Adrenal gland (tissue), 12 donors: ENCODE measurements around the gene DDC. TPM values are rescaled to one million over a fixed set of nuclear protein-coding genes. Genes with fewer than 3 reads are reported as not detected.

Experiments
- DNase-seq, 7 donors: peaks; one replicate each; pipeline ENCODE4 v3.0.0-alpha.2; 2019 to 2020
- H3K27ac ChIP-seq, 5 donors: fragments of 200-600 bp; sonication (generic) in 4 of 5; 1 replicate in 3 of 5; 2 replicates in 2 of 5; pipeline versions ENCODE4 v1.5.1 to v1.8.0; 2016 to 2020; ENCODE audit warnings: mild to moderate bottlenecking in 1 of 5
- H3K27me3 ChIP-seq: fragments of 200-600 bp; 2 replicates; pipeline ENCODE4 v1.8.0; 2021
- H3K36me3 ChIP-seq, 2 donors: fragments of 200-600 bp; replicated peaks in 1 of 2; 1 replicate in 1 of 2; 2 replicates in 1 of 2; pipeline versions ENCODE4 v1.5.1 to v1.8.0; 2018 to 2022
- H3K4me1 ChIP-seq, 2 donors: fragments of 200-600 bp; replicated peaks in 1 of 2; 1 replicate in 1 of 2; 2 replicates in 1 of 2; pipeline versions ENCODE4 v1.5.1 to v1.8.0; 2018 to 2021
- H3K4me3 ChIP-seq, 4 donors: fragments of 200-600 bp; sonication (generic) in 3 of 4; one replicate each; pipeline ENCODE4 v1.5.1; 2016 to 2018
- H3K9me3 ChIP-seq, 3 donors: fragments of 200-600 bp; sonication (generic) in 1 of 3; replicated peaks in 1 of 3; 1 replicate in 2 of 3; 2 replicates in 1 of 3; pipeline versions ENCODE4 v1.5.1 to v1.8.0; 2016 to 2021
- POLR2A ChIP-seq, 2 donors: fragments of 450-650 bp; IDR thresholded peaks; one replicate each; pipeline ENCODE4 v1.6.1; 2017; ENCODE audit warnings: antibody characterized with exemption in 2 of 2, mild to moderate bottlenecking in 2 of 2, moderate library complexity in 1 of 2
- WGBS, 4 donors: extraction: QIAGEN DNeasy Blood & Tissue Kit in 2 of 4; methylation state at CpG; one replicate each; pipeline versions ENCODE4 v1.1.5 to v1.1.7; 2013 to 2017; 5-methylcytosine and 5-hydroxymethylcytosine counted together
- intact Hi-C, 2 donors: fragments of 100-400 bp; cut with DNase I; formaldehyde crosslinking; loops; one replicate each; pipeline versions ENCODE4 v1.14.1 to v1.15.0; 2022 to 2023
- polyA plus RNA-seq, 3 donors: library from polyadenylated mRNA; stranded (reverse); fragments of 200-250 nt in 2 of 3; fragments of 350-450 nt in 1 of 3; fragmentation: Illumina TruSeq in 1 of 3; extraction: RNeasy Lipid Tissue Mini Kit (QIAGEN cat#74804) in 1 of 3; gene quantifications; one replicate each; pipeline ENCODE4 v1.2.3, GENCODE V29; 2013 to 2014
- total RNA-seq, 9 donors: library from RNA; depleted of rRNA in 4 of 9; stranded (reverse); fragments of >200 nt in 4 of 9; fragments of 120-200 nt in 1 of 9; fragmentation: NEBNext Ultra II Directional in 1 of 9; extraction: Animal tissue kit (Norgen Biotek cat#: 25700) in 1 of 9; gene quantifications; one replicate each; pipeline versions ENCODE4 v1.1.0 to v1.2.4, GENCODE V29; 2013 to 2023
- TF ChIP-seq, protein P1 (sequence below), 6 experiments: fragments of 450-650 bp in 4 of 6; fragments of 200-600 bp in 2 of 6; sonication (generic) in 1 of 6; IDR thresholded peaks; 1 replicate in 5 of 6; 2 replicates in 1 of 6; pipeline versions ENCODE4 v1.5.1 to v1.8.0; 2016 to 2021; ENCODE audit warnings: antibody characterized with exemption in 6 of 6, mild to moderate bottlenecking in 2 of 6, moderate library complexity in 1 of 6
- donor health status: healthy with polysubstance abuse.
- donor health status: Bipolar disorder and iron deficiency.
- donor health status: DM: yes; HTN: yes; CAD: no.
- donor health status: DM: no; HTN: no; CAD: no.
- donor health status: DM: no; HTN: no; CAD: no.
- donor health status: DM: yes; HTN: yes; CAD: no.

DDC gene
- total and polyA plus RNA-seq, 12 donors, result 0.58 to 52.7 (median 15.4) TPM

DNA sequence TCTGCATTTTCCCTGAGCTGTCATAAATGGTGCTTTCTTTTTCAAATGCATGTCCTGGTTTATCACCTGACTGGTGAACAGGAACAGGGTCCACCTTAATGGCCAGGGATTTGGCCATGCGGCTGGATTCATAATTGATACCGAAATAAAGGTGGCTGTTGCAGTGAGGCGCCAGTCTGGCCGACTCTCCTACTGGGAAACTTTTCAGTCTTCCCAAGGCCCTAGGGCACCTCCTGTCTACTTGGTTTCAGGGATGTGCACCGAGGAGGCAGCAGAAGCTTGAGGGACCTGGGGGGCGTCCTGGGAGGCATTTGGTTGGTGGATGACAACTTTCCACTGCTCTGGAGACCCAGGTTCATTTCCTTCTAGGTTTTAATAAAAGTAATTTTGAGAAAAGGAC is 68.6 kb downstream of the DDC start:
- 41 to 60% (median 50%) methylated on average over 2 to 6 of the region's 6 CpGs for WGBS, 4 donors
- peak overlapping the region in 4 of 5 donors; percentile 38 to 89 (median 72) for H3K27ac ChIP-seq
- peaks cover 23 to 54% of the 10 kb centered on the region in 2 donors for H3K4me1 ChIP-seq
- H3K9me3 ChIP-seq, result no peaks in the 10 kb centered on the region
- DNase-seq, result peak in 1 of 7 donors; percentile 28
- H3K27me3 ChIP-seq, result no peaks in the 10 kb centered on the region
- no peak overlapping the region for H3K4me3 ChIP-seq
- TF ChIP-seq POLR2A (IDR thresholded peaks at IDR 0.05), result no peak
- TF ChIP-seq, protein P1, sequence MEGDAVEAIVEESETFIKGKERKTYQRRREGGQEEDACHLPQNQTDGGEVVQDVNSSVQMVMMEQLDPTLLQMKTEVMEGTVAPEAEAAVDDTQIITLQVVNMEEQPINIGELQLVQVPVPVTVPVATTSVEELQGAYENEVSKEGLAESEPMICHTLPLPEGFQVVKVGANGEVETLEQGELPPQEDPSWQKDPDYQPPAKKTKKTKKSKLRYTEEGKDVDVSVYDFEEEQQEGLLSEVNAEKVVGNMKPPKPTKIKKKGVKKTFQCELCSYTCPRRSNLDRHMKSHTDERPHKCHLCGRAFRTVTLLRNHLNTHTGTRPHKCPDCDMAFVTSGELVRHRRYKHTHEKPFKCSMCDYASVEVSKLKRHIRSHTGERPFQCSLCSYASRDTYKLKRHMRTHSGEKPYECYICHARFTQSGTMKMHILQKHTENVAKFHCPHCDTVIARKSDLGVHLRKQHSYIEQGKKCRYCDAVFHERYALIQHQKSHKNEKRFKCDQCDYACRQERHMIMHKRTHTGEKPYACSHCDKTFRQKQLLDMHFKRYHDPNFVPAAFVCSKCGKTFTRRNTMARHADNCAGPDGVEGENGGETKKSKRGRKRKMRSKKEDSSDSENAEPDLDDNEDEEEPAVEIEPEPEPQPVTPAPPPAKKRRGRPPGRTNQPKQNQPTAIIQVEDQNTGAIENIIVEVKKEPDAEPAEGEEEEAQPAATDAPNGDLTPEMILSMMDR (IDR thresholded peaks at IDR 0.05), result no peak
- intact Hi-C loops, result no loop called here
- no peaks in the 10 kb centered on the region for H3K36me3 ChIP-seq

- TF ChIP-seq, protein P1 (IDR thresholded peaks at IDR 0.05), result no peak
- TF ChIP-seq POLR2A (IDR thresholded peaks at IDR 0.05), result no peak
- peak overlapping the region in 3 of 5 donors; percentile 59 to 89 (median 85) for H3K27ac ChIP-seq
- no peak overlapping the region for H3K4me3 ChIP-seq
- WGBS, 4 donors, result 62 to 67% (median 65%) methylated on average over 3 of the region's 3 CpGs
- no peak for DNase-seq
- H3K4me1 ChIP-seq, result peaks cover 23 to 52% of the 10 kb centered on the region in 2 donors
- no peaks in the 10 kb centered on the region for H3K36me3 ChIP-seq
- no peaks in the 10 kb centered on the region for H3K27me3 ChIP-seq
- intact Hi-C loops, result no loop called here
- no peaks in the 10 kb centered on the region for H3K9me3 ChIP-seq
These were observed 69.5 kb downstream of the DDC start for GRCh38 chr7:50495746-50496145.

- WGBS, 4 donors, result 96 to 98% (median 97%) methylated on average over 27 to 30 of the region's 30 CpGs
- no peak overlapping the region for H3K4me3 ChIP-seq
- H3K9me3 ChIP-seq, result no peaks in the 10 kb centered on the region
- intact Hi-C loops, result no loop called here
- no peaks in the 10 kb centered on the region for H3K36me3 ChIP-seq
- DNase-seq, result no peak
- H3K4me1 ChIP-seq, result peaks cover 23 to 49% of the 10 kb centered on the region in 2 donors
- TF ChIP-seq POLR2A (IDR thresholded peaks at IDR 0.05), result no peak
- TF ChIP-seq, protein P1 (IDR thresholded peaks at IDR 0.05), result no peak
- no peaks in the 10 kb centered on the region for H3K27me3 ChIP-seq
- H3K27ac ChIP-seq, result no peak overlapping the region
These were observed 72.3 kb downstream of the DDC start for GRCh38 chr7:50492770-50493519.

GRCh38 chr7:50491943-50492342 is 73.3 kb downstream of the DDC start:
- intact Hi-C loops, result no loop called here
- Histone ChIP-seq H3K4me3 (no peak overlapping the region), H3K27me3 (no peaks in the 10 kb centered on the region), H3K4me1 (peaks cover 14 to 39% of the 10 kb centered on the region in 2 donors), H3K9me3 (no peaks in the 10 kb centered on the region), H3K36me3 (no peaks in the 10 kb centered on the region), H3K27ac (no peak overlapping the region)
- no peak for TF ChIP-seq POLR2A (IDR thresholded peaks at IDR 0.05)
- TF ChIP-seq, protein P1 (IDR thresholded peaks at IDR 0.05), result no peak
- WGBS, 4 donors, result 41 to 75% (median 56%) methylated on average over 1 of the region's 1 CpG
- DNase-seq, result no peak
